PC-3 (cell line): ENCODE measurements around the gene CD86.

Experiments used
- EZH2 ChIP-seq: fragments of 300-600 bp; sonication (generic); IDR thresholded peaks from one replicate; pipeline ENCODE4 v1.6.1; 2017; ENCODE audit warnings: antibody characterized with exemption, mild to moderate bottlenecking, low read length; ENCODE audit not compliant: unreplicated experiment
- TF ChIP-seq, protein P1 (sequence below): fragments of 300-600 bp; sonication (generic); conservative IDR thresholded peaks from 2 replicates; pipeline ENCODE4 v1.5.1; 2017; ENCODE audit warnings: antibody characterized with exemption, low read depth, mild to moderate bottlenecking, low read length

DNA sequence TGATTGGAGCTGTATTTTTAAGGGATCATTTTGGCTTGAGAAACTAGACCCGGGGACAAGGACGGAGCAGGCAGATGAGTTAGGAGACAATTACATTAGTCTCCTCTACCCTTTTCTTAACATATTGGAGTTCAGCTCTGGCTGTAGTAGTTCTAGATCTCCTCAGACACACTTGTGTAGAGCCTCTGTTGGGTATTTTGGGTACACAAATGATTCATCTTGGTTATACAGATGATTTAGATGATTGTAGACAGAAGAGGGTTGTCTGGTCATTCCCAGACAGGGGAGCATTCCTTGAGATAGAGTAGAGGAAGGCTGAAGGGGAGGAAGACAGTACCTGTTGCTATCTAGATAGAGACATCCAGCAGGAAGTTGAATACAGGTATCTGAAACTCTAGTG, 43.4 kb downstream of the CD86 start:
- TF ChIP-seq, protein P1, sequence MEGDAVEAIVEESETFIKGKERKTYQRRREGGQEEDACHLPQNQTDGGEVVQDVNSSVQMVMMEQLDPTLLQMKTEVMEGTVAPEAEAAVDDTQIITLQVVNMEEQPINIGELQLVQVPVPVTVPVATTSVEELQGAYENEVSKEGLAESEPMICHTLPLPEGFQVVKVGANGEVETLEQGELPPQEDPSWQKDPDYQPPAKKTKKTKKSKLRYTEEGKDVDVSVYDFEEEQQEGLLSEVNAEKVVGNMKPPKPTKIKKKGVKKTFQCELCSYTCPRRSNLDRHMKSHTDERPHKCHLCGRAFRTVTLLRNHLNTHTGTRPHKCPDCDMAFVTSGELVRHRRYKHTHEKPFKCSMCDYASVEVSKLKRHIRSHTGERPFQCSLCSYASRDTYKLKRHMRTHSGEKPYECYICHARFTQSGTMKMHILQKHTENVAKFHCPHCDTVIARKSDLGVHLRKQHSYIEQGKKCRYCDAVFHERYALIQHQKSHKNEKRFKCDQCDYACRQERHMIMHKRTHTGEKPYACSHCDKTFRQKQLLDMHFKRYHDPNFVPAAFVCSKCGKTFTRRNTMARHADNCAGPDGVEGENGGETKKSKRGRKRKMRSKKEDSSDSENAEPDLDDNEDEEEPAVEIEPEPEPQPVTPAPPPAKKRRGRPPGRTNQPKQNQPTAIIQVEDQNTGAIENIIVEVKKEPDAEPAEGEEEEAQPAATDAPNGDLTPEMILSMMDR, result no peak
- TF ChIP-seq EZH2, result no peak
